Loucy (cell line): ENCODE data around the gene PAX9.

Source experiments
- H2AFZ ChIP-seq: fragments of 200-600 bp; sonication (generic); 2 replicates; pipeline ENCODE4 v1.6.0; 2016; ENCODE audit warnings: antibody characterized with exemption, mild to moderate bottlenecking, low read length, moderate library complexity
- H3F3A ChIP-seq: fragments of 200-600 bp; 2 replicates; pipeline ENCODE4 v1.6.0; 2016; ENCODE audit warnings: antibody characterized with exemption, low read depth, mild to moderate bottlenecking
- H3K27me3 ChIP-seq: fragments of 200-600 bp; sonication (generic); 2 replicates; pipeline ENCODE4 v1.6.1; 2014; ENCODE audit warnings: low read length, mild to moderate bottlenecking; ENCODE audit not compliant: insufficient read depth, poor library complexity, severe bottlenecking
- H3K36me3 ChIP-seq: fragments of 200-600 bp; sonication (generic); 2 replicates; pipeline ENCODE4 v1.6.1; 2016; ENCODE audit warnings: low read length; ENCODE audit not compliant: insufficient read depth
- H3K4me1 ChIP-seq: fragments of 200-600 bp; sonication (generic); 2 replicates; pipeline ENCODE4 v1.5.1; 2014; ENCODE audit warnings: low read length, mild to moderate bottlenecking; ENCODE audit not compliant: insufficient read depth, poor library complexity, severe bottlenecking
- H3K4me2 ChIP-seq: fragments of 200-600 bp; sonication (generic); 2 replicates; pipeline ENCODE4 v1.6.0; 2014; ENCODE audit warnings: antibody characterized with exemption, low read length, low read depth, mild to moderate bottlenecking; ENCODE audit not compliant: poor library complexity, severe bottlenecking
- H3K4me3 ChIP-seq: fragments of 200-600 bp; sonication (generic); 2 replicates; pipeline ENCODE4 v1.5.1; 2014; ENCODE audit warnings: low read length, mild to moderate bottlenecking, mixed read lengths; ENCODE audit not compliant: poor library complexity, severe bottlenecking
- H3K79me2 ChIP-seq: fragments of 200-600 bp; sonication (generic); 2 replicates; pipeline ENCODE4 v1.6.1; 2014; ENCODE audit warnings: low read length; ENCODE audit not compliant: insufficient read depth
- H3K9ac ChIP-seq: fragments of 200-600 bp; sonication (generic); 2 replicates; pipeline ENCODE4 v1.6.0; 2014; ENCODE audit warnings: mild to moderate bottlenecking, low read depth, low read length, moderate library complexity; ENCODE audit not compliant: poor library complexity, severe bottlenecking
- H3K9me2 ChIP-seq: fragments of 200-600 bp; sonication (generic); replicated peaks from 2 replicates; pipeline ENCODE4 v1.6.1; 2016; ENCODE audit warnings: low read depth, low read length, mixed read lengths
- H3K9me3 ChIP-seq: fragments of 200-600 bp; sonication (generic); 2 replicates; pipeline ENCODE4 v1.6.1; 2014; ENCODE audit warnings: mild to moderate bottlenecking, antibody characterized with exemption, low read length, low read depth; ENCODE audit not compliant: insufficient read depth
- H4K20me1 ChIP-seq: fragments of 200-600 bp; sonication (generic); 2 replicates; pipeline ENCODE4 v1.6.0; 2014; ENCODE audit warnings: antibody characterized with exemption, low read length, mild to moderate bottlenecking; ENCODE audit not compliant: insufficient read depth, poor library complexity, severe bottlenecking
- CTCF ChIP-seq: fragments of 200-600 bp; sonication (generic); conservative IDR thresholded peaks from 2 replicates; pipeline ENCODE4 v1.5.1; 2014; ENCODE audit warnings: mild to moderate bottlenecking, antibody characterized with exemption, low read length
- EZH2phosphoT487 ChIP-seq: fragments of 200-600 bp; IDR thresholded peaks from 2 replicates; pipeline ENCODE4 v1.6.1; 2018; ENCODE audit warnings: antibody characterized with exemption, mild to moderate bottlenecking, moderate library complexity, borderline replicate concordance

Gene PAX9

GRCh38 chr14:36720657-36721056 is 59.0 kb downstream of the PAX9 start:
- no peaks in the 10 kb centered on the region for H3K79me2 ChIP-seq
- no peaks in the 10 kb centered on the region for H3K36me3 ChIP-seq
- no peak overlapping the region for H3K9ac ChIP-seq
- TF ChIP-seq EZH2phosphoT487 (no peak), CTCF (no peak)
- no peaks in the 10 kb centered on the region for H3K9me3 ChIP-seq
- no peak overlapping the region for H3K4me2 ChIP-seq
- H2AFZ ChIP-seq, result no peak overlapping the region
- H3F3A ChIP-seq, result no peaks in the 10 kb centered on the region
- peaks cover 10% of the 10 kb centered on the region for H3K4me1 ChIP-seq
- no peaks in the 10 kb centered on the region for H3K27me3 ChIP-seq
- no peak overlapping the region for H3K4me3 ChIP-seq
- no peaks in the 10 kb centered on the region for H3K9me2 ChIP-seq
- H4K20me1 ChIP-seq, result no peaks in the 10 kb centered on the region

- Histone ChIP-seq H3K9me3 (no peaks in the 10 kb centered on the region), H4K20me1 (no peaks in the 10 kb centered on the region), H3K4me3 (no peak overlapping the region), H3K36me3 (no peaks in the 10 kb centered on the region), H2AFZ (no peak overlapping the region), H3K4me1 (peaks cover 10% of the 10 kb centered on the region), H3K9me2 (no peaks in the 10 kb centered on the region), H3K79me2 (no peaks in the 10 kb centered on the region), H3K27me3 (no peaks in the 10 kb centered on the region), H3F3A (no peaks in the 10 kb centered on the region), H3K4me2 (no peak overlapping the region), H3K9ac (no peak overlapping the region)
- TF ChIP-seq EZH2phosphoT487, result no peak
Measured at GRCh38 chr14:36721877-36722276, 60.2 kb downstream of the PAX9 start.

- TF ChIP-seq CTCF, result no peak
- TF ChIP-seq EZH2phosphoT487, result no peak
- Histone ChIP-seq H2AFZ (no peak overlapping the region), H3K79me2 (no peaks in the 10 kb centered on the region), H3K27me3 (no peaks in the 10 kb centered on the region), H4K20me1 (no peaks in the 10 kb centered on the region), H3K9ac (no peak overlapping the region), H3K9me2 (no peaks in the 10 kb centered on the region), H3K9me3 (no peaks in the 10 kb centered on the region), H3K36me3 (no peaks in the 10 kb centered on the region), H3K4me1 (peaks cover 10% of the 10 kb centered on the region), H3K4me3 (no peak overlapping the region), H3K4me2 (peak overlapping the region; percentile 26), H3F3A (no peaks in the 10 kb centered on the region)
Measured at GRCh38 chr14:36723530-36723929, 61.9 kb downstream of the PAX9 start.

GRCh38 chr14:36724162-36724561 is 62.5 kb downstream of the PAX9 start:
- Histone ChIP-seq H3K4me1 (peaks cover 10% of the 10 kb centered on the region), H3F3A (no peaks in the 10 kb centered on the region), H3K79me2 (no peaks in the 10 kb centered on the region), H3K27me3 (no peaks in the 10 kb centered on the region), H3K4me2 (peak overlapping the region; percentile 26), H3K36me3 (no peaks in the 10 kb centered on the region), H2AFZ (no peak overlapping the region), H3K9me3 (no peaks in the 10 kb centered on the region), H3K9me2 (no peaks in the 10 kb centered on the region), H3K9ac (no peak overlapping the region), H3K4me3 (no peak overlapping the region), H4K20me1 (no peaks in the 10 kb centered on the region)
- TF ChIP-seq CTCF (no peak), EZH2phosphoT487 (no peak)
